GM19468 (cell line): ENCODE data around the gene RASL11A.
"Not testable (repeated sequence)": the region's sequence is repeated elsewhere in the genome, so short reads cannot be mapped to it uniquely, and the experiment has no call there.

Experiments used
- ATAC-seq: cut with Tn5 transposase; IDR thresholded peaks from one replicate; pipeline ENCODE4 v1.9.1; 2021; ENCODE audit warnings: mild to moderate bottlenecking, moderate library complexity, moderate number of reproducible peaks; ENCODE audit not compliant: unreplicated experiment; ENCODE audit errors: extremely low read depth

Gene RASL11A

DNA sequence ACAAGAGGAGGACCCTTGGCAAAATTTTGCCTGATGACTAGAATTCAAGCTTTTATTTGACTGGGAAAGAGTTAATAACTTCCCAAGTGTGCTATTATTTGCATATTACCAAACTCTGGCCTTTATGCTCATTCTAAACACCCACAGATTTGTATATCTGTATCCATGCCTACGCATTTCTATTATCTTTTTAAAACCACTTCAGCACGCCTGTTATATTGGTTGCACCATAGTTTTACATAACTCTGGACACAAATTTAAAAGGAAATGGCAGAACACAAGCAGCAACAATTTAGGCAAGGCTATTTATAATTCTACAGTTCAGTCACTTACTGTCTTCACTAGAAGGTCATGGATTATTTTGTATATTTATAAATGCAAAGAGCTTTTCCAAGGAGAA is 3.7 kb upstream of the RASL11A start:
- ATAC-seq = no peak

DNA sequence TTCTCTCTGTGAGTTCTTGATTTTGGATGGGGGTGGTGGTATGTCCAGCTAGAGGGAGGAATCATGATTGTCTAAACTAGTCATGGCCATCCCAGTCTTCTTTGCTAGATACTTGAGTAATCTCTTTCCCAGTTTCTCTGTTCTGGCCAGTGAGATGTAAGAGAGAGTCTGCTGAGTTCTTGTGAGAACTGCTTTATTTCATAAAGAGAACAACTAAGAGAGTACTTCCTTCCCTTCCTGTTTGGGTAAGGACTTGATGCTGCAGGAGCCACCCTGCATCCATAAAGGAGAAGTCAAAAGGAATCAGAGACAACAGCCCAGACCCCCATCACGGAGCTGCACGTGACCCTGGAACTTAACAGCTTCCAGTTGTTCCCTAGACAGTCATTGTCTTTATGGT is 3.0 kb upstream of the RASL11A start:
- ATAC-seq = no peak

DNA sequence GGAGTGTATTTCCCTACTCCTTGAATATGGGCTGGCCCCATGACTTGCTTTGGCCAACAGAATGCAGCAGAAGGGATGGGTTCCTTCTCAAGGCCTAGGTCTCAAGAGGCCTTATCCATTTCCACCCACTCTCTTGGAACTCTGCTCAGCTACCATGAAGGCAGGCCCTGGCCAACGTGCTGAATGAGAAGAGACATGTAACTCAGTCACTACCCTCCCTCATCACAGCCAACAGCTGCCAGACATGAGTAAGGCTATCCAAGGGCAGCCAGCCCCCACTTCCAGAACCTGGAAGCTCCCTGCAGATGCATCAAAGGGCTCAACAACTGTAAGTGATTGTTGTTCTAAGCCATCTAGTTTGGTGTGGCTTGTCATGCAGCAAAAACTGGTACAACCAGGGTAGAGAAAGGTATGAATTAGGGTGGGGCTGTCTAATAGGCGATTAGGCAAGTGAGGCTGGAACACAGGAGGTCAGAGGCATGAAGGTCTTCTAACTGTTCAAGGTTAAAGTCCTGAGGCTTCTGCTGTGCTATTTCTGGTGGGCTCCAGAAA is 1.4 kb upstream of the RASL11A start:
- ATAC-seq = no peak

DNA sequence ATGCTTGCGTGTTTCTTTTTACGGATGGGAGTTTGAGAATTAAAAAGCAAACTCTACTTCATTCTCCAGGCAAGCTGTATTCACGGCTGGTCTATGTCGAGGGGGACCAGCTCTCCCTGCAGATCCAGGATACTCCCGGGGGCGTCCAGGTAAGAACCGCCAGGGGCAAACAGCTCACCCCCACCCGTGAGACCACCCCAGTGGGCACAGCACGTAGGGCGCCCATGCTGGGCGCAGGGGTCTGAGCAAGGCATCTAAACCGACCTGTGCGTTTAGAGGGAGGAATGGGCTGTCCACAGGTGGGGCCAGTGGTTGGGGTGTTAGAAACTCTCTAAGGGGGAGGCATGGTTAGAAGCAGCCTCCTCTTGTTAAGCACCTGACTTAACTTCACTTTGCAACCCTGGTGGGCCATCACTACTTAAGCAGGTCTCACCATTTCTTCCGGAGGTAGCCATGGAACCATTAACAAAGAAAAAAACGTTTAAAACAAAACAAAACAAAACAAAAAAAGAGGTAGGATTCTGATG is 1.0 kb downstream of the RASL11A start:
- no peak for ATAC-seq

DNA sequence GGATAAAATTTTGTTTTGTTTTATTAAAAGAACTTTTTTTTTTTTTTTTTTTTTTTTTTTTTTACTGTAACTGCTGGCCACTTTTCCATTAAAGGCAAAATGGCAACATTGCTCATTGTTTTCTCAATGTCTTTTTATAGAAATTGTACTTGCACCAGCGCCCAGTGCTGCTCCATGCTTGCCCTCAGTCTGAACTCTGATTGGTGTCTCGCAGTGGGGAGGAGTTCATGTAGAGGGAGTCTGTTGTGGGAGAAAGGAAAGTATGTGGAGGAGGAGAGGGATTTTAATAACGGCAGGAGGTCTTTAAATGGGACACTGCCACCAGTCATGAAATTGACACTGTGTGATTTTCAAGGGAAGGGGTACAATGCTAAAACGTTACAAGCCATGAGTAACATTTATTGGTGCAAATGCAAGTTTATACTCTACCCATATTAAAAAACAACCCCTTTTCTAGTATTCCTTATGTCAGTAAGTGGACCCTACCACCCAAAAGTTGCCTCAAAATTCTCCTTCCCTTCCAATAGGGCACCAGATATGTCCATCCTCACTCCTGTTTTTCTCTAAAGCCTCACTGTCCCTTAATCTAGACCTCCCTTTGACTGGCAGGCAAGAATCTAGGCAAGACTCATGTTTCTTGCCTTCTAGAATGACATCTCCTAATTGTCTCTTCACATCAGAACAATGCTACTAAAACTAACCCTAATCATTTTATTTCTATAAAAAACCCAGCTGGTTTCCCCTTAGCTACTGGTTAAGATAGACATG is 3.2 kb downstream of the RASL11A start:
- no peak for ATAC-seq

DNA sequence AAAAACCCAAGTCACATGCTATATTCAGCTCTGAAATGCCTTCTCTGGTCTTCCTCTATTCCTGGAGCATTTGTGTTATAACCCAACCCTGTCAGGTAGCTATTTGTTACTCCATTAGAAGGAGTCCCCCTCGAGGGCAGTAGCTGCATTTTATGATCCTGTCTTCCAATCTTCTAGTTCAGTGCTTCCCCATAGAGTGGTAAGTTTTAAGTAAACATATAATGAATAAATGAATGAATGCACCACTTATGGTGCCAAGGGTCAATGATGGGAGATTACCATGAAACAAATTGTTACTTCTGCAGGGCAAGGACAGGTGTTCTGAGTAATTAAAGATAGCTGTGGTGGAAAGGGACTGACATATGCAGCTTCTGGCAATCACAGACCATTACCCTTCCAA is 4.0 kb downstream of the RASL11A start:
- ATAC-seq = no peak

DNA sequence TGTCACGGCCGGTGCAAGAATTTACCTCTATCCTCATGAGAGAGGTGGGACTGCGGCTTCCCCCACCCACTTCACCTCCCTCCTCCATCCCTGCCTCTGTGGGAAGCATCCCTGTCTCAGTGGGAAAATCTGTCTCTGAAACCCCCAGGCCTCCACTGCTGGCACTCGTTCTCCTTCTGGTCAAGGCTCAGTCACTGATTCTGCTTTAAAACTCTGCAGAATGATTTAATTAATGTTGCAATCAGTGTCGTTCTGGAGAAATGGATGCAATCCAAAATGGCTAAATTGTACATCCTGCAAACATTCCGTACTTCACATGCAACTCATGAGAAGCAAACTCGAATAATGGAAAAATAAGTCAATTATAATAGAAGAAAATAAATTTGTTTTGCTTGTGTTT is 5.6 kb downstream of the RASL11A start:
- ATAC-seq = no peak

DNA sequence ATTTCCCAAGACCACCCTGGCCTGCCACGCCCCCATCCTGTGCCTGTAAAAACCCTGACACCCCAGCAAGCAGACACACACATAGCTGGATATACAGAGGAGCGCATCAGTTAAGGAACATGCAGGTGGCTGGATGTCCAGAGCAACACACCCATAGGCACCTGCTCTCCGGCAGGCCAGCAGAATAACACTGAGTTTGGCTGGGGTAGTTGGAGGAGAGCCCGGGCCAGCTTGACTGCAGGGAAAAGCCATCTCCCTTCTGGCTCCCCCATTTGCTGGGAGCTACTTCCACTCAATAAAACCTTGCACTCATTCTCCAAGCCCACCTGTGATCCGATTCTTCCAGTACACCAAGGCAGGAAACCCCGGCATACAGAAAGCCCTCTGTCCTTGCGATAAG is 8.9 kb downstream of the RASL11A start:
- ATAC-seq = no peak

DNA sequence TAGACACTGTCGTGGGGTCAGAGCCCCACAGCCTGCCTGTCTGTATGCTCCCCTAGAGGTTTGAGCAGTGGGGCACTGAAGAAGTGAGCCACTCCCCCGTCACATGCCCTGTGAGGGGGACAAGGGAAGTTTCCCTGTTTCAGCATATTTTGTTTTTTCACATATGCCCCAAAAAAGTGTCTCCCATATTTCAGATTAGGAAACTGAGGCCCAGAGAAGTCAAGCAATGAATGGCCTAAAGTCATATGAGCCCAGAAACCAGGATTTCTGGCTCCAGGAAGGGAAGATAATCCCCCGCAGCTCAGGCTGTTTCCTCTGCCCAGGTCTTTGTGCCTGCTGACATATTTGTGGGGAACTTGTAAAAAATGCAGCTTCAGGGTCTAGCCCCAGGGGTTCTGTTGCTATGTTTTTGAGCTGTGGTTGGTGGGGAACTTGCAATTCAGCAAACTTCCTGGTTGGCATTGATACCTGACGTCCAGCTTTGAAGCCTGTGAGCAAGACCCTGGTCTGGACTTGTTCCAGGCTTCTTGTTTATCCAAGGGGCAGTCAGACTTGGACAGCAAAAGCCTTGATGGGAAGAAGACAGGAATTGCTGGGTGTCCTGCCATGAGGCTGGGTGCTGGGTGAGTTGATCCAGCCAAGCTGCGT is 9.5 kb downstream of the RASL11A start:
- ATAC-seq = no peak

DNA sequence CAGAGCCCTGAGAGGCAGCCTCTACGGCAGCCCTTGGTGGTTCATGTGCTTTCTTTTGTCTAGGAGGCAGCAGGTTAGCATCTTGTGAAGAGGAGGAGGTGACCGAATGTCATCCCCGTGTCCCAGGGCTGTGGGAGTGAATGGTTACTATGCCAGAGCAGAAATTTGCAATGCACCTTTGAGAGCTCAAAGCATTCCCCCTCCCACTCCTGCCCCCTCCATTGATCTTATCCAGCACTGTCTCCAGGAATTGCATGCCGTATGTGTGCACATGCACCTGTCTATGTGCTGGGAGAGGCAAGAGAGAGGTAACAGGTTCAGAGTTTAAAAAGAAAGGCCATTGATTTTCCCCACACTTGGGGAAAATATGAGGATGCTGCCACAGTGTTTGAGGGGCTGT is 10.2 kb downstream of the RASL11A start:
- no peak for ATAC-seq

DNA sequence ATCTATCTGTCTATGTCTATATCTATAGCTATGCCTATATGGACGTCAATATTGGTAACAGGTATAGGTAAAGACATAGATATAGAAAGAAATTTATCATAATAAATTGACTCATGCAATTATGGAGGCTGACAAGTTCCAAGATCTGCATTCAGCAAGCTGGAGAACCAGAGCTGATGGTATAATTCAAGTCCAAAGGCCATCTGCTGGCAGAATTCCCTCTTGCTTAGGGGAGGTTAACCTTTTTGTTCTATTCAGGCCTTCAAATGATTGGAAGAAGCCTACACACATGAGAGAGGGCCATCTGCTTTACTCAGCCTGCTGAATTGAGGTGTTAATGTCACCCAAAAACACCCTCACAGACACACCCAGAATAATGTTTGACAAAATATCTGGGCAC is 10.8 kb downstream of the RASL11A start:
- no peak for ATAC-seq

DNA sequence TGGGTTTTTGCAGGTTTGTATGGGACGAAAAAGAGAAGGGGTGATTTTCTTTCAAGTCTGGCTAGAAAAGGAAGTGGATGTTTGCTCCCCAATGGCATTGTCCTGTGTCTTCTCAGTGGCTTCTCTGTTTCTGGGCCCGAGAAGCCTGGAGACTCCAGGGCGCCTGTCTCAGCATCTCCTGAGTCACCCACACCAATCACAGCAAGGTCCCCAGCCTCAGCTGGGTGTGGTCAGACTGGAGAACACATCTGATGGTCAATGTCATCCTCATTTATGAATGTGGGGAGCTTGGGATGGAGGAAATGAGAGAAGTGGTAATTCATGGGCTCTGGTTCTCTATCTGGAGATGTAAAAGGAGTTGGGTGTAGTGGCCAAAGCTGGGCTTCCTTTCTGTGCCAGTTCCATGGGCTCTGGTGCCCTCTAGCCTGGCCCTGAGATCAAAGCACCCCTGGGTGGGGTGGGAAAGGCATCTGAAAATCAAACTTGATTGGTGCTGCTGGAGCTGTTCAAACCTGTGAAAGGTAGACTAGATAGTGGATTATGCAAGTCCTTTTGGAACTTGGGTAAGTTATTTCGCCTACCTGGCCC is 13.4 kb downstream of the RASL11A start:
- no peak for ATAC-seq

DNA sequence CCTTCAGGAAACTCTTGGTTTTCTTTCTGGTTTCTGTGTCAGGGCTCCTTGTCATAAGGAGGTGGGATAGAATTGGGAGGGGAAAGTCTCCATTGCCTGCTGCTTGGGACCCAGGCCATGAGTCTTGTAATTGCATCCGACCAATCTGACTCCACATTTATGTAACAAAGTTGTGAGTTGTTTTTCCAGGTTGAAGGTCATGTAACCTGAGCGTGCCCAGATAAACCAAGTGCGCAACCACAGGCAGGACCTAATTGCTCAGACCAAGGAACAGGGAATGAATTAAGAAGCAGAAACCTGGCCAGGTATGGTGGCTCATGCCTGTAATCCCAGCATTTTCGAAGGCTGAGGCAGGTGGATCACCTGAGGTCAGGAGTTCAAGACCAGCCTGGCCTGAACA is 17.8 kb downstream of the RASL11A start:
- ATAC-seq = no peak

DNA sequence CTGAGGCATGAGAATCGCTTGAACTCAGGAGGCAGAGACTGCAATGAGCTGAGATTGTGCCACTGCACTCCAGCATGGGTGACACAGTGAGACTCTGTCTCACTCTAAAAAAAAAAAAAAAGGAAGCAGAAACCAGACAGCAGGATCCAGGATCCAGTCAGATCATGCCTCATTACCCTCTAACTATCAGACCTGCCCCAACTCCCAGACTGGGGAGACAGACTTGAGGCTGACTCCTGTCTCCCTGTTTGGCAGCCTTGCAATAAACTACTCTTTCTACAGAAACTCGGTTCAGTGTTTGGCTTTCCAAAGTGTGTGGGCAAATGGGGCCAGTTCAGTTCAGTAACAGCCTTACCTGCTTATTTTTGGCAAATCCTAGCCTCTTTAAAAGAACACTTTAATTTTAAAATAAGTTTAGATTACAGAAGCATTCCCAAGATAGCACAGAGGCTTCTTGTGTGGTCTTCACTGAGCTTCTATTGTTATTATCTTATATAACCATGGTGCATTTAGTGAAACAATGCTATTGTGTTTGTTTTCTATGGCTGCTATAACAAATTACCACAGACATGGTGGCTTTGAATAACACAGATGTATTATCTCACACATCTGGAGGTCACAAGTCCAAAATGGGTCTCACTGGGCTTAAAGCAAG is 18.5 kb downstream of the RASL11A start:
- no peak for ATAC-seq

DNA sequence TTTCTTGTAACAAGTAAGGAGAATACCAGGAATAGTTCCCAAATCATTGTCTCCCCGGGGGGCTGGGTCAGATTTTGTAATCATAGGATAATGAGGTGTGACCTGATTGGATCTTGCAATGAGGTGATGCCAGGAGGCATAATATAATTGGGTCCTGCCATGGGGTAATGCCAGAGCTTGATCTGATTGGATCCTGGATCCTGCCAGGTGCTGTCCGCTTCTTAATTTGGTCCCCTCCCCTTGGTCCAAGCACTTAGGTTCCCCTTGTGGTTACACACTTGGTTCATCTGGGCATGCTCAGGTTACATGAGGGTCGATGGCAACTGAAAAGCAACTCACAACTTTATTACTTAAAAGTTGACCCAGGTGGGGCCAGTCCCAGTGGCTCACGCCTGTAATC is 20.1 kb downstream of the RASL11A start:
- ATAC-seq = no peak

DNA sequence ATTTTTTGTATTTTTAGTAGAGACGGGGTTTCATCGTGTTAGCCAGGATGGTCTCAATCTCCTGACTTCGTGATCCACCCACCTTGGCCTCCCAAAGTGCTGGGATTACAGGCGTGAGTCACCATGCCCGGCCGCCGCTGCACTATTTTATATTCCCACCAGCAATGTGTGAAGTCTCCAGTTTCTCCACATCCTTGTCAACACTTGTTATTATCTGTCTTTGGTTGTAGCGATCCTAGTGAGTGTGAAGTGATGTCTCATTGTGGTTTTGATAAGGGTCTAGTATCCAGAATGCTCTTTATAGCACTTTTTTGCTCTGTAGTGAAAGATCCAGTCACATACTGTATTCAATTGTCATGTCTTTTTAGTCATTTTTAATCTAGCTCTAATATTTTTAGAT is 21.3 kb downstream of the RASL11A start:
- ATAC-seq = not testable (repeated sequence)

DNA sequence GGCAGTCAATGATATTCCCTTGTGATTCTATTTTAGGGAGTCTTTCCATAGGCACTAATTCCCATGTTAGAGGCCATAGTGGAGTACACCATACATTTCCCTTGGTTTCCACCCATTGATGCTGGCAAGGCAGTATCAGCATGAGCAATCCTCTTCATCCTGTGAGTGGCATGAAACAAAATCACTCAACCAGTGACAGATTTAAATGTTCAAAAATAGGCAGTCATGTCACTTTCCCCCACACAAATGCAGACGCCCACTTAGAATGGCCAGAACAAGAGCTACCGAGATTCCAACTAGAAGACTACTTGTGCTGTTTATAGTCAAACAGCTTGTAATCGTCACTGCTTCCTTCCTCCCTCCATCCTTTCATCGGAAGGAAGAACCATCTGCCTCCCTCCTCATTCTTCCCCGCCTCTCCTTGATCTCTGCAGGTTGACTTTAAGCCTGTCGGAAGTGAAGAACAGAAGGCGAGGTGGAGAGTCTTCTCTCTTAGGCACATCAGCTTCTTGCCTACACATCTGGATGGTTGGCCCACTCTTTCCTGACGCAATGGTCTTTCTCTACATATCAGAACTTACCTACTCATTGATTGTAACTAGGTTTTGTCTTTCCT is 22.6 kb downstream of the RASL11A start:
- no peak for ATAC-seq

DNA sequence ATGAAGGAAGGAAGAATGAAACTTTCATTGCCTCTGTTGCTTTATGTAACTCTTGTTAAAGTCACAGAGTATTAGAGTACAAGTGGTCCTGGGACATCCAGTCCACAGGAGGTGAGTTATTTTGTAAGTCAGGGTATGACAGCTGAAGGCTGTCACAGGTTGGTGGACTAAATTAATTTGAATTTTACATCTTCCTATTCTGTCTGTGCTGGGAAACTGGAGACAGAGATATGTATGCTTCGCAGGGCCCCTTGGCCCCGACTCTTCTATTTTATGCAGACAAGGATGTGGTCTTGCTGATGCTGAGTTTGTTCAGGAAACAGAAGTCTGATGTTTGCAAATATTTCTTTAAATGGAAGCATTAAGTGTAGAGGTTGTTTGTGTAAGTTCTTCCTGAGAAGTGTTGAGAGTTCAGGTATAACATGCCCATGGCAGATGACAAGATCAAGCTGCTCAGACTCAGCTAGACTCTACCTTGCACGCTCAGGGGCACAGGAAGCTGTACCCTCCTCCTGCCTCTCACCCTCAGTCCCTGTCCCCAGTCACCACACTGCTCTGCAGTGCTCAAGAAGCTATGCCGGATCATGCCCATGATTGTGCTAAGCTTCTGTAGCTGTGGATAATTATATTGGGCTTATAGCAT is 23.4 kb downstream of the RASL11A start:
- no peak for ATAC-seq

DNA sequence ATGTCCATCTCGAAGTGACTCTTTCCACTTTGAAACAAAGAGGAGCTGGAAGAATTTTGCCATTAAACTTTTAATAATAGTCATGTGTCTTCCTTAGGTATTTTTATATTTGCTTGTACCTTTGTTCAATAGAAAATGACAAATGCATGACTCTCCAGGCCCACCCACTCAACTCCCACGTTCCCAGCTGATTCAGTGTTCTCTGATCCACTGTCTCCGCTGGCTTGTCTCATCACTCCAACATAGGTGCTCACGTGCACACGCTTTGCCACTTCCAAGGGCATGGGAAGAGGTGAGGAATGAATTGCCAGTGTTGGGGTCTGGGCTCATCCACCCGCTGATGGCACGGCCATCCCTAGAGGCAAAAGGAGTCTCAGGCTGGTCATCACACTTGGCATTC is 24.5 kb downstream of the RASL11A start:
- no peak for ATAC-seq

DNA sequence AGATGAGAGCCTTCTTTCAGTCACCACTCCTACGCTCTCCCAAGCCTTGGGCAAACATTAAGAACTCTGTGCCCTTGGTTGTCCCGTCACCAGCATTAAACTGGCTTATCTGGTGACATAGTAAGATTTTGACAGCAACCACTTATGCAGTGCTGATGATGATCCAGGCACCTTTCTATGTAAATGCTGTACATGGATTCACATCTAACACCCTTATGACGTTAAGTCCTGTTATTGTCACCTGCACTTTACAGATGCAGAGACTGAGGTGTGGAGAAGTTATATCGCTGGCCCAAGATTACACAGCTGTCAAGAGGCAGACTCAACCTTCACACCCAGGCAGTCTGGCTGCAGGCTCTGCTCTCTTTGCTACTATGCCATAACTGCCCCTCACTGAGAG is 25.0 kb downstream of the RASL11A start:
- no peak for ATAC-seq
